Mesenteric fat pad (tissue), 1 donor: ENCODE results near the gene ARHGAP32. TPM values are rescaled to one million over a fixed set of nuclear protein-coding genes. Genes with fewer than 3 reads are reported as not detected.

Source experiments
- DNase-seq: peaks from one replicate; pipeline ENCODE4 v3.0.0-alpha.2; 2020; ENCODE audit warnings: low spot score
- long read RNA-seq: library from polyadenylated mRNA; unstranded; transcript quantifications from one replicate; pipeline ENCODE4 v2.0.0, GENCODE V29; 2020
- total RNA-seq: library from RNA; stranded (reverse); fragmentation: NEBNext Ultra II Directional; extraction: Animal tissue kit (Norgen Biotek cat#: 25700); gene quantifications from one replicate; pipeline ENCODE4 v1.2.1, GENCODE V29; 2021
- donor health status: DM: yes; HTN: yes; CAD: no.

Gene ARHGAP32
- total RNA-seq = 17.1 TPM
- long read RNA-seq, partial matches to known transcripts = 0 of 17 reads
- long read RNA-seq, other reads (novel, unspliced or antisense) = 17 of 17 reads

GRCh38 chr11:129192150-129192549, at the start of gene ARHGAP32:
TSS of gene ARHGAP32 (minus strand) at chr11:129192325. CDS start at chr11:129192198, 127 bp downstream.
- no peak for DNase-seq

- DNase-seq = no peak
These were observed 47.1 kb upstream of the ARHGAP32 start for GRCh38 chr11:129239207-129239606.

GRCh38 chr11:129237880-129238638, 45.9 kb upstream of the ARHGAP32 start:
- no peak for DNase-seq

GRCh38 chr11:129237456-129237855, 45.3 kb upstream of the ARHGAP32 start:
- no peak for DNase-seq

- DNase-seq = no peak
These were observed 44.7 kb upstream of the ARHGAP32 start for GRCh38 chr11:129236850-129237249.

GRCh38 chr11:129234978-129235377, 42.9 kb upstream of the ARHGAP32 start:
- DNase-seq = no peak

- DNase-seq = no peak
These were observed 37.9 kb upstream of the ARHGAP32 start for GRCh38 chr11:129230006-129230405.

GRCh38 chr11:129226207-129226798, 34.2 kb upstream of the ARHGAP32 start:
- no peak for DNase-seq

GRCh38 chr11:129225190-129225589, 33.1 kb upstream of the ARHGAP32 start:
- DNase-seq = no peak

- no peak for DNase-seq
These were observed 32.4 kb upstream of the ARHGAP32 start for GRCh38 chr11:129224538-129224937.

- DNase-seq = no peak
These were observed 31.6 kb upstream of the ARHGAP32 start for GRCh38 chr11:129223701-129224149.

GRCh38 chr11:129223260-129223659, 31.1 kb upstream of the ARHGAP32 start:
- DNase-seq = no peak

GRCh38 chr11:129222158-129222557, 30.0 kb upstream of the ARHGAP32 start:
- no peak for DNase-seq

GRCh38 chr11:129215506-129216245, 23.6 kb upstream of the ARHGAP32 start:
- DNase-seq = no peak

- DNase-seq = no peak
These were observed 22.7 kb upstream of the ARHGAP32 start for GRCh38 chr11:129214710-129215295.

GRCh38 chr11:129213261-129213660, 21.1 kb upstream of the ARHGAP32 start:
- no peak for DNase-seq

GRCh38 chr11:129211397-129211796, 19.3 kb upstream of the ARHGAP32 start:
- DNase-seq = no peak

GRCh38 chr11:129210831-129211181, 18.7 kb upstream of the ARHGAP32 start:
- no peak for DNase-seq

GRCh38 chr11:129209891-129210830, 18.0 kb upstream of the ARHGAP32 start:
- no peak for DNase-seq

GRCh38 chr11:129208863-129209262, 16.7 kb upstream of the ARHGAP32 start:
- no peak for DNase-seq
